Pons (tissue), 1 donor: ENCODE measurements around the gene TOX4.
"Not testable (repeated sequence)": the region's sequence is repeated elsewhere in the genome, so short reads cannot be mapped to it uniquely, and the experiment has no call there.

Experiments
- DNase-seq: peaks from one replicate; pipeline ENCODE4 v3.0.0-alpha.2; 2016; ENCODE audit warnings: low spot score

TOX4 gene

DNA sequence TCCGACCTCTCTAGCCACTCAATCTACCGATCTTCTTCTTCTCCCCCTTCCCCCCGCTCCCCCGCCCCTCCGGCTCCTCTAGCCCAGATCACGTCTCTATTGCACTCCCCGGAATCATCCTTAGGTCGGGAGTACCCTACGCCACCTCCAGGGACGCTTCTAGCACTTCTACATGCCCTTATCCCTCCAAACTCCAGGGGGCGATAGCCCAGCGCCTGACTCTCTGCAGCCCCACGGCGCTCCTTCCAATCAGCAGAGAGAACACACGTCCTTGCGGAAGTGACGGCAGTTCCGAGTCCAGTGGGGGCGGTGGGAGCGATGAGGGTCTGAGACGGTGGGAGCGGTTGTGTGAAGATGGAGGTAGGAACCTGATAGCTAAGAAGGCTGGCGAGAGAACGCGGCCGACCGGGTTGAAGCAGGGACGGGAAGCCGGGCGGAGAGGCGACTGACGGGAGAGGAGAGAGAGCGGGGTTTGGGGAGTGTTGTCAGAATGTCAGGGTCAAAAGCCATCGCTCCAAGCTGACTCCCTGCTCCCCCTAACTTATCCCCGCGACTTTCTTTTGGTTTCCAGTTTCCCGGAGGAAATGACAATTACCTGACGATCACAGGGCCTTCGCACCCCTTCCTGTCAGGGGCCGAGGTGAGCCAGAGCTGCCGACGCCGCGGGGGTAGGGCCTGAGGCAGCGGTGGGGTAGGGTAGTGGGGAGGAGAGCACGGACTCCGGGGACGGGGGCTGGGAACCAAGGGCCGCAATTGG is at the start of gene TOX4, which contains the start of gene RAB2B:
TOX4 (plus strand) TSS at position 271 of the 757 bp plus-strand sequence; CDS start at position 355, 84 bp downstream.
RAB2B (minus strand) TSS at position 35 of the 757 bp plus-strand sequence. CDS start 87 bp downstream, outside the sequence.
- peak; percentile 100 for DNase-seq

DNA sequence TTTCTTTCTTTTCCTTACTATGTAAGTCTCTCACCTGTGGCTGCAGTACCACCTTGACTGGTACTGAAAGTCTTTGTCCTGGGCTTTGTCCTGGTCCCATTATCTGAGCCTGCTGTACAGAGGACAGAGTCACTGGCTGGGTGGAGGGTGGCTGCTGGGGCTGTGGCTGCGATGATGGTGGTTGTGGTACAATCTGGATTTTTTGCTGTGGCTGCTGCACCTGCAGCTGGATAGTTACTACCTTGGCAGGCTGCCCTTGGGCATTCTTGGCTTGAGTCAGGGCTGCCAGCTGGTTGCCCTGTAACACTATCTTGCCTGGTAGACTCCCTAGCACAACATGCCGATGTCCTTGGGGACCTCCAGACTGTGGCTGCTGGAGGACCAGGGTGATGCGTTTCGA is 48.1 kb upstream of the TOX4 start:
- DNase-seq: no peak

DNA sequence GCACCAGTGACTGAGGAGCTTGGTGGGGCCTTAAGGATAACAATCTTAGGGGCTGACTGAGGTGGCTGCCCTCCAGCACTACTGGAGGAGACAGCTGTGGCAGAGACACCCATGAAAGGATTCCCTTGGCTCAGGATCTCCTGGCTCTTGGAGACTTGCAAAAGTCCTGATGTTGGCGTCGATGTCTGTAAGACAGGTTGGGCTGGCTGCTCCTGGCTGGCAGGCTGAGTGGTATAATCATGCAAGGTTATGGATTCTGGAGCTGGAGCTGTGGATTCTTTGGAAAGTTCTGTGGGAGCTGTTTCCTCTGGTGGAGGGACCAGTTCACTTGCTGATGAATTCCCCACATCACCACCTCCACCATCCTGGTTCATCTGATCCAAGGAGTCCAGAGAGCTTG is 45.9 kb upstream of the TOX4 start:
- no peak for DNase-seq

DNA sequence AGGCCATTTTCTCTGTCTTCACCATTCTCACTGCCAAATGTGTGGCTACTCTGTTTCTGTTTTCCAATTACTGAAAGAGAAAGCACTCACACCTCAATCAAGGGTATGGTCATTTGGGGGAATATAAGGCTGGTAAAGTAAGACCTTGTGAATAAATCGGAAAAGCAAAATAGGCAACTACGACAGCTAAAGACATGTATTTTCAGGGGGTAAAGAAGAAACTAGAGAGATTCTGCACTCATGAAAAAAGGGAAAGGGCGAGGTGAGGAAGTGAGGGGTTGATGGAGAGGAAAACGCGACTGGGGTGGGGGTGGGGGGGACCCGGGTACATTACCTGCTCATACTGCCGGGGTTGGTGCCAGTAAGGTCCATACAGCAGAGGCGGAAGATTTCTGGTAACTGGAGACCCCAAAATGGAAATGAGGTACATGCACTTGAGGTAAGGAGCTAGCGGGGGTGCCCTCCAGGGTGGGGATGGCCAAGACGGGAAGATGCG is 40.4 kb upstream of the TOX4 start:
- DNase-seq: peak; percentile 11

DNA sequence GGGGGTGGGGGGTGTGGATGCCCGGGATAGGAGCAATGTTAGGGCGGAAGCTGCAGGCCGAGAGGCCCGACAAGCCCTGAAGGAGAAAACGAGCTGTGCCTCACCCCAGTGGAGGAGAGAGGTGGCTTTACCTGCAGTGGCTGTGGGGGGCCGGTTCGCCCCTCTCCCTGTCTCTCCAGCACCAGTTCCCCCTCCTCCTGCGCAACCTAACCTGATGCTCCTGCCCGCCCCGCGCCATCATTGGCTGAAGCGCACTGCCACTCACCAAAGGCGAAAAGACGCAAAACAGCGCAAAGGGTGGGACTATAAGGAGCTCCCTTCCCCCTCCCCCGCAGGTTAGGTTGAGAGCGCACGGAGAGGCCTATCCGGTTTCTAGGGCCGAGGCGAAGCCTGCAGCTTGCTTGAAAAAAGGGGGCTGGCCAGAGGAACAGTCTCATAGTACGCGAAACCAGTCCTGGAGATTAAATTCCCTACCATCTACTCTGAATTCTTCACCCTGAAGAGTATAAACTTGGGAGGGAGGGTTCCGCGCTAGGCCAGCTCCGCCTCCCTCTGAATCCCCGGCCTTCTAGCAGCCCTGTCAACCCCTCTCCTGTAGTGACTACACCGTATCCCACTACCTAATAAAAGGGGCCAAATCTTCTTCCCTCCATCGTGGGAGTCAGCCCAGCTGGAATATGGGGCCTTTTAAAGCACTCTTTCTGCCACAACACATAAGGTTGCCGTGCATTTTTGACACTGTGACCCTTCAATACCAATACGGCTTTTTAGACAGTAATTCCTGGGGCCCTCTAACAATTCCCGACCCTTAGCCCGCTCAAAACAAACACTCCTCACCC is 39.7 kb upstream of the TOX4 start:
- peak; percentile 99 for DNase-seq

DNA sequence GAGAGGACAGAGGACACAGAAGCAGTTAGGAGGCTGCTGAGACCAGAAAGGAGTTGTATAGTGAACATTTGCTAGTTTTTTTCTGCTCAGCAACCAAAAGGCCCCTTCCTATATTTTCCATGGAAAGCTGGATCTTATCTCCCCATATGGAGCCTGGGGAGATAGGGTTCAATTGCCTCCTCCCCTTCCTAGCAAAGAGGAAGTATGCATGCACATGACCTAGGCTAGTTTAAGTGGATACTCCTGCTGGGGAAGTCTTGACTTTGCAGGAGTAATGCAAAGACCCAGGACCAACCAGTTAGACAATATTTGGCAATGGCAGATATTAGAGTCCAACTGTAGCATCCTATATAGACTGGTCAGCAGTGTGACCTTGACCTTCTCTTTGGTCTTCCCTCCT is 36.1 kb upstream of the TOX4 start:
- DNase-seq: no peak

DNA sequence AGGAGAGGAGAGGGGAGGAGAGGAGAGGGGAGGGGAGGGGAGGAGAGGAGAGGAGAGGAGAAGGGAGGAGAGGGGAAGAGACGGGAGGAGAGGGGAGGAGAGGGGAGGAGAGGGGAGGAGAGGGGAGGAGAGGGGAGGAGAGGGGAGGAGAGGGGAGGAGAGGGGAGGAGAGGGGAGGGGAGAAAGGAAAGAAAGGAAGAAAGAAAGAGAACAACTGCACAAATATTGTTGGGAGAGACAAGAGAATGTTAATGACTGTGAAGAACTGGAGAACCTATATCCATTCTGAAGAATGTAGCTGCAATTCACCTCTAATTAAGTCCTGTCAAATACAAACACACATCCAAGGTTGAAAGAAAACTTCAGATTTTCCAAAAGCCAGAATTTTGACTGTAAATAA is 34.3 kb upstream of the TOX4 start:
- DNase-seq: not testable (repeated sequence)

DNA sequence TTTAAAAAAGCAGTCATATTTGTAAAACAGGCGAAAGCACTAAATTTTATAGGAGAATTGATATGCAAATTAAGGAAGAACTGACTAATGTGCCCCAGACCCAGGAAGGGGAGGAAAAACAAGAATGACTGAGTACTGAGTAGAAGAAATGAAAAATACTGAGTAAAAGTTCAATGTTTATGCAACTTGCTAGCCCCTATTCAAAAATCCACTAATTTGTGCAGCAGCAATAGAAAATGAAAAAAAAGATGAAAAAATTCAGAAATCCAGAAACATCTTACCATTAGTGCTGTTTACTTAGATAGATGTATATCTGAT is 27.1 kb upstream of the TOX4 start:
- DNase-seq: no peak

DNA sequence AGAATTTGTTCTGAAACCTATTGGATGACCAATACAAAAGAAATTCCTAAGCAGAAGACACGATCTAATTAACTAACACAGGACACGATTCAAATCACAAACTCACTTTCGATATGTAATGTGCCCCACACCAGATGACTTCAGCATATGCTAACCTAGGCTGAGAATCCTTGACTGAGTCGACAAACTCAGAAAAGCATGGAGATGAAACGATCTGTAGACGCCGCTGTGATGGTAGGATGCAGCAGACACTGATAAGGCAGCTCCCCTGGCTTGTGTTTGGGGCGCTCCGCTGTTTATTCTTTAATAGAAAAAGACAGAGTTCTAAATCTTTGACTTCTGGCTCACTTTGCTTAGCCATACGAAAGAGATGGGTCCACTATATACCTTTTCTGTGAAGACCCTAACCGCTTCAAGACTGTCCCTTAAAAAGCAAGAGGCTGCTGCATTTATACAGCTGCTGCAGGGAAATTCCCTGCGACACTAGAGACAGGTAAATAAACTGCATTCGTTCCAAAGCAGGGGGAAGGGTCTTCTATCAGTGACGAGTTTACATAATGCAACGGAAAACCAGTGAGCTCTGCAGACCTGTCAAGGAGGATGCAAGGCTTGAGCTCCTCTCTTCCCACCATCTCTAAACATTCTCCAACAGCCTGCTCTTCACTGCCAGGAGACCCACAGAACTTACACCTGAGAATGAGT is 22.0 kb upstream of the TOX4 start:
- no peak for DNase-seq

DNA sequence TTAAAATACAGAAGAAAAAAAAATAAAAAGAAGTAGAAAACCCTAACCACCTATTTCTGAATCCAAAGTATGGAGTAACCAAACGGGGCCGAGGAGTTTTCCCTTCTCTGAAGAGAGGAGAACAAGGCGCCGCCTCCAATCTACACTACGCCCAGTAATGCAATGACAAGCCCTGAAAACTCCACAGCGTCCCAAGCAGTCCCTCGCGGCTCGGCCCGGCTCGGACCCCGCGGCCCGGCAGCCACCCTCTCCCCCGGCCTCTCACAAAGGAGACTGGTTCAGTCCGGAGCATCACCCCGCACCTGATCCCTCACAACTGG is 21.4 kb upstream of the TOX4 start:
- no peak for DNase-seq

DNA sequence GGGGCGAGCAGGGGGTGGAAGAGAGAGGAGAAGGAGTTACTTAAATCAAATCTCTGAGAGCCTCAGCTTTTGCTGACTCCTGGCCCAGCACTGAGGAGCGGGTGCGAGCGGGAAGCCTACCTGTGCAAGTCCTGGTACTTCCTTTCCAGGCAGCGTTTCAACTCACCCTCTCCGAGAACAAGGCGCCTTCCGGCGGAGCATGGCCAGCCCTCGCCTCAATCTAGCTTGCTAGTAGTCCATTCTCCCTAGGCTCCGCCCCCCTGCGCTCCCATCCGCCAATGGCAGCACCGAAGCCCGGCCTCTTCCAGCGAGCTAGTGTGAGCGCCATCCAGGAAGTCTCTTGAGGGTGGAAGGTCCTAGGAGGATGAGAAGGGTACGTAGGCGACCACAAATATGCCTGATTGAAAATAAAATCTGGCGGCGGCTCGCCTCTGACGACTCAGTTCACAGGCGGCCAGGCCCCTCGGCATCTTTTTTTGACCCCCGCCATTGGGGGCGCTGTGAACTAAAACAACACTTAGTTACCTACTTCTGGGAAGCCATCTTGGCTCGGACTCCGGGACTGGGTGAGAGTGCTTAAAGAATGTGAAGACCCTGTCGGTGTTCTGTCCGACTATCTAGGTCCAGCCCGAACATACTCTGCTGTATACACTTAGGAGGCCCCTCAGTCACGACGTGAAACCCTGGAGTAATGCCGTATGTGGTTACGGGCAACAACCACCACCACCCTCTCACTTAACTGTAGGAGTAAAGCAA is 20.9 kb upstream of the TOX4 start, which contains the start of gene CHD8:
CHD8 (minus strand) TSS at position 212 of the 756 bp plus-strand sequence. CDS start 24,480 bp downstream, outside the sequence.
- DNase-seq: peak; percentile 100

DNA sequence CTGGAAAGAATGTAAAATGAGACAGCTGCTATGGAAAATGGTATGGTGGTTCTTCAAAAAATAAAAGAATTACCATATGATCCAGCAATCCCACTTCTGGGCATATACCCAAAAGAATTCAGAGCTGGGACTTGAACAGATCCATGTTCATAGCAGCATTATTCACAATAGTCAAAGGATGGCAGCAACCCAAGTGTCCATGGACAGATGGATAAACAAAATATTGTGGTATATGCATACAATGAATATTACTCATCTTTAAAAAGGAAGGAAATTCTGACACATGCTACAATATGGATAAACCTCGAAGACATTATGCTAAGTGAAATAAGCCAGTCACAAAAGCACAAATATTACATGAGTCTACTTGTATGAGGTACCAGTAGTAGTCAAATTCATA is 9.4 kb upstream of the TOX4 start:
- DNase-seq: peak; percentile 40

DNA sequence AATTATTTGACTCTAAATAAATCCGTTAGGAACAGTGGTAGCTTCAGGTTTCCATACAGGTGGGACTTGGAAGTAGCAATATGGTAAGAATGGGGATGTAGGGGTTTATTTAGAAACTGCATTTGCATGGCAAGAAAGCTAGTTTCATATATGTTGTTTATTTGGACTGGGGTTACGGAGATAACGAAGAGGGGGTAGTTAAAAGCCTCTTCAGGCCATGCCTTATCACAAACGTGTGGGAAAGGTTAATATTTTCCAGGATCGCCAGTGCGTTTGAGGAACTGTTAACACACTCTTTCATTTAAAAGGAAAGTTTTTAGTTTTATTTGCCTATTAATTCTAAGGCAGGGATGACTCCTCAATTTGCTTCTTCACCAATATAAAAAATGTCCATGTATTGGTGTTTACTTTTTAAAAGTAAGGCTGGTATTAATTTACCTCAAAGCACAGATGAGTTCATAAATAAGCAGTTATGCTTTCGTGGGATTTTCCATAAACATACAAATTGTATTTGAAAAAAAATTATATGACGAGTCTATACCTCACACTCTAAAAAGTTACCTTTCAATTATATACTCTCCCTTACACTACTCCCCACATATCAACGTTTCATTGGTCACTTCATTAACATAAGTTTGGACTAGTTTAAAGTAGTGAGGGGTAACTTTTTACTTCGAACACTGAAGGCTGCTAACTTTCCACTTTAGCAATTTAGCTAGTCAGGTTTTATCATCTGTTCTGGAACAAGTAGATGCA is 1.1 kb upstream of the TOX4 start:
- no peak for DNase-seq

DNA sequence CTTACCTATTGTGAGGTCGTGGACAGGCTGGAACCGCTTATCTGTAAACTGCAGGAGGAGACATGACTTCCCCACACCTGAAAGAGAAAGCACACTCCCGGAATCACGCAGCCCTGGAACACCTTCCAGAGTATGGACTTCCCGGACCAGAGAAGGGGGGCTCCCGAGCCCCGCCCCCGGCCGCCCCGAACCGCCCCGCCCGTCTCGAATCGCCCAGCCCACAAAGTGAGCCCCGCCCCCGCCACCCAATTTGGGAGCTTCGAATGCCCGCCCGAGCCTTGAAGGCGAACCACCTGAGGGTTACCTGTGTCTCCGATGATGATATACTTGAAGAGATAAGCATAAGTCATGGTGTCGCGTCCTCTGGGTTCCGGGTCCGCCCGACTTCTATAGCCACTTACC is 471 bp upstream of the TOX4 start:
- DNase-seq: no peak

DNA sequence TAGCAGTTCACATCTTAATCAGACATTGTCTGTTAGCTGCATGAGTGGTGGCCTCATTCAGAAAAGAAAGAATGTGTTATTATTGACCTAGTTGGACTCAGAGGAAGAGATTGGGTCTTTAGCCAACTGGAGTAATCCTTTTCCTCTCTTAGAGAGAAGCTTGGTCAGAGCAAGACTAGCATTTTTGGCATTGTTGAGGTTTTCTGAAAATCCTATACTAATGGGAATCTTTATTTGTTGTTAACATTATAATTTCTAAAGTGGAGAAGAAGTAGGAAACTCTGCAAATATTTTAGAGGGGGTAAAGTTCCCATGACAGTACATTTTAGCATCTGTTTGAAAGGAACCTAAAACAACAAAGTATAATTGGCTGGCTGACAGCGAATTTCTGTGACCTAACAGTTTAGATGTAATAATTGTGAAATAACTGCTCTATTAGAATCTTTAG is 9.7 kb downstream of the TOX4 start:
- no peak for DNase-seq

DNA sequence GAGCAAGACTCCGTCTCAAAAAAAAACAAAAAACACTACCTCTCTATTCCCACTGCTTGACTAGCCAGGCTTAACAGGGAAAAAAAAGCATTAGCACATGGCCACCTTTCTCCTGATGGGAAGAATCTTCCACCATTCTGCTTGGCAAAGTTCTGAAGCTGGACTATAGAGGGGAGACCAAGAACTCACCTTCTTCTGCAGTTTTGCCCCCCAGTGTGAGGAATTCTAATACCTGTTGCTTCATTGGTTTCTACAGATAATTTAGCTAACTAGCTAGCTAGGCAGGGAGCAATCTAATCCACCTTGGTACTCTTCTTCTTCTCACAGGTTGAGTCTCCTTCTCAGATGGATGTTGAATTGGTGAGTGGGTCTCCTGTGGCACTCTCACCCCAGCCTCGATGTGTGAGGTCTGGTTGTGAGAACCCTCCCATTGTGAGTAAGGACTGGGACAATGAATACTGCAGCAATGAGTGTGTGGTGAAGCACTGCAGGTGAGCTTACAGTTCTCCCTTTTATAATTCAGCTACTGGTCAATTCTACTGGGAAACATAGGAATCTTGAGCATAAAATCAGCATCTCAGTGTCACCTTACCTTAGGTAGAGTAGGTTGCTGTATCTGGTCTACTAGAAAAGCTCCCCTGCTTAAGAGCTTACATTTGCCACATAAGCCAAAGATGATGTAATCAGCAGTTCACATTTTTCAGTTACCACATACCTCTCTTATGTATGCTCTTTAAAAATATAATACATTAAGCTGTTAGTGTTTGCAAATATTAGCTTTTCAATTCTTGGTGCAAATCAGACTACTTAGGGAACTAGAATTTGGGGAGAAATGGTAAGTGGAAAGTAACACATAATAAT is 18.1 kb downstream of the TOX4 start:
- DNase-seq: no peak

DNA sequence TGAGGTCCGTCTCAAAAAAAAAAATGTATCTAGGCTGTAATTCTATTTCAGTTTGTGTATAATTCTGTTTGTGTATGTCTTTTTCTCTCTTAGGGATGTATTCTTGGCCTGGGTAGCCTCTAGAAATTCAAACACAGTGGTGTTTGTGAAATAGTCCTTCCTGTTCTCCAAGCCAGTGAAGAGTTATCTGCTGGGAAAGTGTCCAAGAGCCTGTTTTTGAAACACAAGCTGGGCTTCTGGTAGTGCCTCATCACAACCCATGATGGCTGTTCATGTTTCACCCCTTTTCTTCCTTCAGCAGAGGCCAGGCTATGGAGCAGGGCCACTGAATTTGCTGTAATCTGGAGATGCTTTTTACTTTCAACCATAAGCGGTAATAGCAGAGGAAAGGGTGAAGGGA is 19.5 kb downstream of the TOX4 start:
- no peak for DNase-seq

DNA sequence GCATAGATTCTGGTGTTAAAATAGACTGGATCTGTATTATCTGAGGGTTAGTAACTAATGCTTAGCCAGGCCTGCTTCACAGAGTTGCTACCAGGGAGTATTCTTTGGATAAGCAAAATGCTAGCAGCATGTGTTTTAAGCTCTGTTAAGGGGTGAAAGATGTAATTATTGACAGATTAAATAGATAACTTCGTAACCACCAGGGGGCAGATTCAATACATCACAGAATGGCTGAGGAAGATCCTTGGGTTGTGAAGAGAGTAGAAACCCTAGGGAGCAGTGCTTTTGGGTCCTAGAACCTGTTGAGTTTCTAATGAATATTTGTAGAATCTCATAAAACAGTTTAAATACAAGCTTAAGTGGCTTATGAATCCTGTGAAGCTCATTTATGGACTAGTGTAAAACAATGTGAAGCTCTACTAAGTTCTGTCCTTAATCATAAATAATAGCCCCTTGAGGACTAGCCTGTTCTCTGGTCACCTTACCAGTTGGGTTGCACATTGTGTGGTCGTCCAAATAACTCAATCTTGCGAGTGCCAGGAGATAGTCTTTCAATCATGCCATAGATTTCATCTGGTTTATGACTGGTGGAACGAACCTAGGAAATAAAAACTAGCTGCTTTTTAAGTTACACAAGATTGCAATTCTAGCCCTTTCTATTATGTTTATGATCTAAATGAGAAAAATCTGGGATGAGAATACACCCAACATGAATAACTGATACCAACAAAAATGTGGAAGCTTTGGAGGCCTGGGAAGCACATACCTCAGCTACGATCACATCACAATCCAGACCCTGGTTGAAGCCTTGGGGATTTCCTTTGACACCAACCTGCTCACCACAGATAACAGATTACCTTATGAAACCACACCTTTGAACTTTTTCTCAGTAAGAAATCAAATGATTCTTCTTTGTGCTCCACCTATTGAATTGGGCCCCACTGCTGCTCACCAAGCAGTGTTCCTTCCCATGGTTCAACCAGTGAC is 21.8 kb downstream of the TOX4 start:
- peak; percentile 56 for DNase-seq

DNA sequence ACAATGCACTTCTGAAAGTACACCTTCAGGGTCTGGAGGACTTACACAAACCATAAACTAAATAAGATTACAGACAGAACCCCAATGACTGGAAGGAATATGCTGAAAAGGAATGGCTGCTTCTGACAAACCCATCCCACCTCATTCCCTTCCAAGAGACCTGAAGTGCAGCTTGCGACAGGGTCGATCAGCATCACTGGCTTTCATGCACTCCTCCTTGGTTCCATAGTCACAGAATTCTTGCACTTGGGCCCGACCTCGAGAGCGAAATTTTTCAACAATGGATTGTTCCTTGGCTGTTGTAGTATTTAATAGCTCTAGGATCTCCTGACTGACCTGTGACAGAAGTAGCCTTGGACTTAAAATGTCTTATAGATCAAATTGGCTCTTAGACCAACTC is 24.6 kb downstream of the TOX4 start:
- DNase-seq: no peak
